ENCODE results near the gene DNAH11.

The DNAH11 gene

DNA sequence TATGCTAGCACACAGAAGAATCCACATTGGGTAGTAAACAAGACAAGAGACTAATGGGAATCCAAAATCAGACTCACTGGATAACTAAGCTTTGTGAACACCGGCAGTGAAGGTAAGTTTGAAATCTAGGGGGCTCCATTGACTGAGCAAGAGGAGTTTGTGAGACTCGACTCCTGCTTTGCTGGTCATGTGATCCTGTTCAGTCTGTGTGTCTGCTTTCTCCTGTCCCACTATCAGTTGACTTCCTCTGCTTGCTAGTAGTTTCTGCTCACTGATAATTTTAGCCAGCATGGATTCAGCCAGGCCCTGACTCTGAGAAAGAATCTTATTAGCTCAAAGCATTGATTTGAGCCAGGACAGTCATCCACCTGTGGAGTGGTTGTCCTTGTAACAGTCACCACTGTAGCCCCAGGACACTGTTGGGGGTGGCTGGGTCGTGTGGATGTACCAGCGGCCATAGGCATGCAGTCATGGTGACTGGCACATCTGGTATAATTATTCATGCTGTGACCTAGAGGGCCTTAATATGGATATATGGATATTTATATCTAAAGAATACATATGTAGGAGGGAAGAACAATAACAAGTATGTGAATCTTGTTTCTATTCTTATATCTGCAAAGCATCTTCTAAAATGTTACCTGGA, 44.4 kb downstream of the DNAH11 start:
- Histone ChIP-seq H3K27me3 (ENCODE audit: insufficient read depth, low read length) (no peaks in the 10 kb centered on the region), H3K27ac (ENCODE audit: low read depth, low read length) (no peak overlapping the region), H3K9ac (ENCODE audit: low read depth, low read length) (no peak overlapping the region), H3K9me3 (ENCODE audit: insufficient read depth, low read depth, low read length) (peaks cover 8% of the 10 kb centered on the region; the same call in 1 of the 2 replicates), H3K4me1 (ENCODE audit: insufficient read depth, low read length) (no peaks in the 10 kb centered on the region), H3K36me3 (ENCODE audit: insufficient read depth, low read length) (peaks cover 2% of the 10 kb centered on the region; the same call in 1 of the 2 replicates), H3K4me3 (ENCODE audit: low read length) (no peak overlapping the region)
- 87% methylated on average over 4 of the region's 4 CpGs for WGBS

DNA sequence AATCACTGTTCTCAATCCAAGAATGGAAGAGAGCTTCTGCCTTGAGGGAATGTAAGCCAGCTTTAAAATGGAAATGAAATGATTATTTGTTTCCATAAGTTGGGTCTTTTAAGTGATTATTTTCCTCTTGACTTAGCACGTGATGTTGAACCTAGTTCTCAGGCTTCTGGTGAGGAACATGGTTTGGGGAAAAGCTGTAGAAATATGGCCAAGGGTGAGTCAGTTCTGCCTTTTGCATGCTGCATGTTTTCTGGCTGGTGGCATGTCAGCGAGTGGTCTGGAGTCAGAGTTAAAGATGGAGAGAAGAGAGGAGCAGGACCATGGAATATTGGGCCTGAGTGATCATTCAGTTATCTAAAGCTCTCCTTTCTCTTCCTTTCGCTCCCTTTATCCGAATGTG, 54.0 kb downstream of the DNAH11 start:
- Histone ChIP-seq H3K9me3 (ENCODE audit: insufficient read depth, low read depth, low read length) (peaks cover 6% of the 10 kb centered on the region), H3K27me3 (ENCODE audit: insufficient read depth, low read length) (no peaks in the 10 kb centered on the region), H3K4me1 (ENCODE audit: insufficient read depth, low read length) (no peaks in the 10 kb centered on the region), H3K9ac (ENCODE audit: low read depth, low read length) (no peak overlapping the region), H3K27ac (ENCODE audit: low read depth, low read length) (no peak overlapping the region), H3K4me3 (ENCODE audit: low read length) (no peak overlapping the region), H3K36me3 (ENCODE audit: insufficient read depth, low read length) (no peaks in the 10 kb centered on the region)
- 89% methylated on average over 4 of the region's 4 CpGs for WGBS

DNA sequence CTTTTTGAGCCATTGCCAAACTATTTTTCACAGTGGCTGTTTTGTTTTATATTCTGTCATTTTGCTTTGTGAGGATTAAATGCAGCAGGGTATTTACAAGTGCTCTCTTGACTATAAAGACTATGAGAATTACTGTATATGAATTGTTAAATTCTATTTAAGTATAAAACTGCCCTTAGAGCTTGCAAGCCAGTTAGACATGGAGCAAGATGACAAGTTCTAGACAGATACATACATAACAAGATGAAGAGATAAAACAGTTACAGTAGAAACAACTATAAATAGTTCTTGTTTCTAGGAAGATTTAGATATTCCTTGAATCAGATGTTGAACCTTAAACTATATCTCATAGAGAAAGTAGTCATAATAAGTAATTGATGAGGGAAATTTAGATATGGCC, 60.6 kb downstream of the DNAH11 start:
- Histone ChIP-seq H3K4me1 (ENCODE audit: insufficient read depth, low read length) (no peaks in the 10 kb centered on the region), H3K27me3 (ENCODE audit: insufficient read depth, low read length) (no peaks in the 10 kb centered on the region)

DNA sequence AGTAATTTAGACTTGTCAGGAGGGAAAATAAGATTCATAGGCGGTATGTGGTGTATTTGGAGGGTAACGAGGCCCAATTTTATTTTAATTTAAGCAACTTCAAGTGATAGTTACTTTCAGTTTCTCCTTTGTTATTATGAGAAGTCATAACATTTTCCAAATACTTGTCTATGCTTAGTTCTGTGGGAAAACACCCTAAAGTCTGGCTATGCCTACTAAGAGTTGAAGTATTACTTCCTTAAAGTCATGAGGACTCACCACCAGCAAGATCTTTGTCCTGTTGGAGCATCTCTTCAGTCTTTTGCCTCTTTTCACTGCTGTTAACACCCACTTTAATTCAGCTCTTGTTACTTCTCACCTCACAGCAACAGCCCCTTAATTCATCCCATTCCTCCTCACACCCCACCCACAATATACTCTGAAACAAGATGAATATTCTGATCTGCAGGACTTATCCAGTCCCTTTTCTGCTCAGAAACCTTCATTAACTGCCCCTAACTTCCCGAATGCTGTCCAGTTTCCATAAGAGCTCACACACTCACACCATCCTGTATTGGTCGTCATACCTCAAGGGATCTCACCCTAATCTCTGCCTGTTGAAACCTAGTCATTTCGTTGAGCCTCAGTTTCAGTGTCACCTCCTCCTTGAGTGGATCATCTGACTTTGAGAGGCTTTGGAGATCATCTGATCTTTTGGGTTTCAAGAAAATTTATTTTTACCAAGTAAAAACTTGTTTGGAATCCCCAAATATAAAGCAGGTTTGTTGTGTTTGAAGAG, 61.3 kb downstream of the DNAH11 start:
- no peak overlapping the region for H3K4me3 ChIP-seq (ENCODE audit: low read length)
- no peaks in the 10 kb centered on the region for H3K27me3 ChIP-seq (ENCODE audit: insufficient read depth, low read length)
- no peak overlapping the region for H3K9ac ChIP-seq (ENCODE audit: low read depth, low read length)
- WGBS, result 92% methylated on average over 5 of the region's 5 CpGs
- no peaks in the 10 kb centered on the region for H3K4me1 ChIP-seq (ENCODE audit: insufficient read depth, low read length)
- no peak overlapping the region for H3K27ac ChIP-seq (ENCODE audit: low read depth, low read length)
- no peaks in the 10 kb centered on the region for H3K9me3 ChIP-seq (ENCODE audit: insufficient read depth, low read depth, low read length)
- no peaks in the 10 kb centered on the region for H3K36me3 ChIP-seq (ENCODE audit: insufficient read depth, low read length)

More for the DNA sequence above, 60.6 kb downstream of the DNAH11 start:
- Histone ChIP-seq H3K9me3 (ENCODE audit: insufficient read depth, low read depth, low read length) (peaks cover 6% of the 10 kb centered on the region), H3K36me3 (ENCODE audit: insufficient read depth, low read length) (no peaks in the 10 kb centered on the region), H3K27ac (ENCODE audit: low read depth, low read length) (no peak overlapping the region), H3K4me3 (ENCODE audit: low read length) (no peak overlapping the region), H3K9ac (ENCODE audit: low read depth, low read length) (no peak overlapping the region)

DNA sequence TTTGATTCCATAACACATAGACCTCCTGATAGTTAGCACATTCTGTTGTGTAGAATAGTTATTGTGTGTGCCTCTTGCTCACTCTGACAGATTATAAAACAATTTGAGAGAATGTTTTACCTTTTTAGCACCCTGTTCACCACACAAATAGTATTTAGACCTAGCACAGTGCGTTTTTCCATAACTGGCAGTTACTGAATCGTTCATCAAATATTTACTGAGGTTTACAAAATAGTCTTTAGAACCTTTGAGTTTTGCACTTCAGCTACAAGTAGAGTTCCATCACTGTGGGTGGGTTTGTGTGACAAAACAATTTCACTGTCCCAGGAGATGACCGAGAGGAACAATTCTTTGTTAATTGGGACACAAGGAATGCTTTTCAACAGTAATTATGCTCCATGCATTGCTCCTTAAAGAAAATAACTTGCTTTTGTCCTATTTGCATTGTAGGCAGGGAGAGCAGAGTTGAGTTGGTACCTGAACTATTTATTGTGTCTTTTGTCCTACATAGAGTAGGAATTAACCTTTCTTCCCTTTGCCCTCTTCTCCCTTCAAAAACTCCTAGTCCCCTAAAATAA, 62.3 kb downstream of the DNAH11 start:
- H3K36me3 ChIP-seq (ENCODE audit: insufficient read depth, low read length), result no peaks in the 10 kb centered on the region
- no peaks in the 10 kb centered on the region for H3K4me1 ChIP-seq (ENCODE audit: insufficient read depth, low read length)
- H3K27ac ChIP-seq (ENCODE audit: low read depth, low read length), result no peak overlapping the region
- no peaks in the 10 kb centered on the region for H3K27me3 ChIP-seq (ENCODE audit: insufficient read depth, low read length)
- H3K9me3 ChIP-seq (ENCODE audit: insufficient read depth, low read depth, low read length), result no peaks in the 10 kb centered on the region
- H3K4me3 ChIP-seq (ENCODE audit: low read length), result no peak overlapping the region
- WGBS, result 87% methylated on average over 3 of the region's 3 CpGs
- no peak overlapping the region for H3K9ac ChIP-seq (ENCODE audit: low read depth, low read length)

DNA sequence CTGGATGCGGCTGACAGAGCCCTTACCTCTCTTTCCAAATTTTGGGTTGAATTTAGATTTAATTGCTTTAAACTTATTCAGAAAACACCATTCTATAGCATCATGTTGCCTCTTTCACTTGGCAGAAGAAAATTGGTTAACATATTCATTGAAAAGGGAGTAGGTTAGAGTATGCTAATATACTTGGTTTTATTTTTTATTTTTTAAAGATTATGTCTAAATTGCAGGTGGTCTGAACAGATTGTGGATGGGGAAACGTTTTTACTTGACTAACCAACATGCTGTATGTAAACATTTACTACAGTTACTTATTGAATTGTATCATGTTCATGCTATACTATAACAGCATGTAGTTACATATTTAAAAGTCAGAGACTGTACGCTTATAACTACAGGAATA, 65.6 kb downstream of the DNAH11 start:
- no peak overlapping the region for H3K4me3 ChIP-seq (ENCODE audit: low read length)
- no peaks in the 10 kb centered on the region for H3K27me3 ChIP-seq (ENCODE audit: insufficient read depth, low read length)
- no peak overlapping the region for H3K9ac ChIP-seq (ENCODE audit: low read depth, low read length)
- no peak overlapping the region for H3K27ac ChIP-seq (ENCODE audit: low read depth, low read length)
- no peaks in the 10 kb centered on the region for H3K36me3 ChIP-seq (ENCODE audit: insufficient read depth, low read length)
- no peaks in the 10 kb centered on the region for H3K4me1 ChIP-seq (ENCODE audit: insufficient read depth, low read length)
- 99% methylated on average over 2 of the region's 3 CpGs for WGBS
- no peaks in the 10 kb centered on the region for H3K9me3 ChIP-seq (ENCODE audit: insufficient read depth, low read depth, low read length)

DNA sequence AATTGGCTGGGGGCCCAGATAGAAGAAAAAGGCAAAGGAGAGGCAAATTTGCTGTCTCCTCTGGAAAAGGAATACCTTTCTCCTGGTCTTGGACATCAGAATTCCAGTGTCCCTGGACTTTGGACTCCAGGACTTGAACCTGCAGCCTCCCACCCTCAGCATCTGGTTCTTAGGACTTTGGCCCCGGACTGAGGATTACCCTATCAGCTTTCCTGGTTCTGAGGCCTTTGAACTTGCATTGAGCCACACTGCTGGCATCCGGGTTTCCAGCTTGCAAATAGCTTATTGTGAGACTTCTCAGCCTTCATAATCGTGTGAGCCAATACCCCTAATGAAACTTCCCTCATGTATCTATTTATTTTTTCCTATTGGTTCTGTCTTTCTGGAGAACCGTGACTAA, 68.3 kb downstream of the DNAH11 start:
- Histone ChIP-seq H3K9ac (ENCODE audit: low read depth, low read length) (no peak overlapping the region), H3K9me3 (ENCODE audit: insufficient read depth, low read depth, low read length) (no peaks in the 10 kb centered on the region), H3K4me3 (ENCODE audit: low read length) (no peak overlapping the region), H3K36me3 (ENCODE audit: insufficient read depth, low read length) (no peaks in the 10 kb centered on the region), H3K4me1 (ENCODE audit: insufficient read depth, low read length) (no peaks in the 10 kb centered on the region), H3K27me3 (ENCODE audit: insufficient read depth, low read length) (no peaks in the 10 kb centered on the region), H3K27ac (ENCODE audit: low read depth, low read length) (no peak overlapping the region)
- WGBS, result 93% methylated on average over 4 of the region's 4 CpGs

DNA sequence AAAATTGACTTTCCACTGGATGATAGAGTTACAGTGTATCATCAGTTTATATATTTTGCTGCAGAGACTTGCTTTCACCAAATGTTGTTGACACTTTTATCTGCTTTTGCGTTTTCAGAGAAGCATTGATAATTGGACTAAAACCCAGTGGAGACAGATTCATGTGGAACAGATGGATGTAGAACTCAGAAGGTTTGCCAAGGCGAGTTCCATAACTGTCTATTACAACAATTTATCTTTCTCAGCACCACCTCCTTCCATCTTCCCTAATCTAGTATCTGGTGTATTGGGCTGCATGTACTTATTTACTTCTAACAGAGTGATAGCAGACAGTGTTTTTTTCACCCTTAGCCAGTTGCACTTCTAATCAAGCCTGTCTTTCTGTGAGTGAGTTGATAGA, 73.3 kb downstream of the DNAH11 start:
- Histone ChIP-seq H3K4me3 (ENCODE audit: low read length) (no peak overlapping the region), H3K27me3 (ENCODE audit: insufficient read depth, low read length) (no peaks in the 10 kb centered on the region), H3K27ac (ENCODE audit: low read depth, low read length) (no peak overlapping the region), H3K36me3 (ENCODE audit: insufficient read depth, low read length) (no peaks in the 10 kb centered on the region), H3K4me1 (ENCODE audit: insufficient read depth, low read length) (0 out of 2 replicates have a peak, but pooled peaks cover 6% of the 10 kb centered on the region), H3K9me3 (ENCODE audit: insufficient read depth, low read depth, low read length) (no peaks in the 10 kb centered on the region), H3K9ac (ENCODE audit: low read depth, low read length) (no peak overlapping the region)
- 89% methylated on average over 1 of the region's 2 CpGs for WGBS

DNA sequence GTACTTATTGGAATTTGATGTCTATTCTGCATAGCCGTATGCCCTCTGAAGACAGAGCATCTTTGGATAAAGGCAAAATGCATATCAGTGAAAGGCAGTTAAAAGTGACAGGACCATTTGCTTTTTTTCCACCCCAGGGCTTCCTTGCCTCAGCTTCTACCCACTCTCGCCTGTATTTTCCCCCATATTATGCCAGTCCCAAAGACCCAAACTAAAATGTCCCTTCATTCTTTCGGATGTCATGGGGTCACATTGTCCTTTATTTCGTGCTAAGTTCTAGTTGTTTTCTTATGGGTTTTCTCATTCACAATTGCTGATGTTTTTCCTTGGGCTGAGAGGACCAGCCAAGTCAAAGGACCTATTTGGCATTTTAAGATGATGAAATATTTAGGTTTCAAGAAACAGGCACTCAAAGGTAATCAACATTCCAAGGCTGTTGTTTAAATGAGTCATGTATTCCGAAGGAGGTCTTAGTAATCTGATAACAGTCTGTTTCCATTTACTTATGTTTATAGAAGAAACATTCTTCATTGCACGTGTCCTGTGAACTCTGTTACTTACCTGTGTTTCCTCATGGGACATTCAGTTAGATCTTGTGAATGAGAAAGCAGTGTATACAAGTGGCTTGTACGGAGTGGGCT, 74.1 kb downstream of the DNAH11 start:
- Histone ChIP-seq H3K27ac (ENCODE audit: low read depth, low read length) (no peak overlapping the region), H3K27me3 (ENCODE audit: insufficient read depth, low read length) (no peaks in the 10 kb centered on the region), H3K4me1 (ENCODE audit: insufficient read depth, low read length) (0 out of 2 replicates have a peak, but pooled peaks cover 6% of the 10 kb centered on the region), H3K9me3 (ENCODE audit: insufficient read depth, low read depth, low read length) (no peaks in the 10 kb centered on the region), H3K36me3 (ENCODE audit: insufficient read depth, low read length) (no peaks in the 10 kb centered on the region), H3K9ac (ENCODE audit: low read depth, low read length) (no peak overlapping the region), H3K4me3 (ENCODE audit: low read length) (no peak overlapping the region)
- 85% methylated on average over 7 of the region's 7 CpGs for WGBS

DNA sequence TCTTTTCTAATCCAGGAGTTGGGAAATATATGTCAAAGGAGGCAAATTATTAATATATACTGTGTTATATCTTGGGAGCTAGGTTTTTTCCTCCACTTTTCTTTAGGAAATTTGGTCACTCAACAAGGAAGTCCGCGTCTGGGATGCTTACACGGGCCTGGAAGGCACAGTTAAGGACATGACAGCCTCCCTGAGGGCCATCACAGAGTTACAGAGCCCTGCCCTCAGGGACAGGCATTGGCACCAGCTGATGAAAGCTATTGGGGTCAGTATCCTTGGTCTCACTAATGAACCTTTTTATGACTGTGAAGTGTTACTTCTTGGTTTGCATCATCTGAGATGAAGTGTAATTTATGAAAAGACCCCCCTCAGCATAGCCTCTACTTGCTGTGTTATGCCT, 74.7 kb downstream of the DNAH11 start:
- 93% methylated on average over 3 of the region's 3 CpGs for WGBS
- H3K36me3 ChIP-seq (ENCODE audit: insufficient read depth, low read length), result no peaks in the 10 kb centered on the region
- no peaks in the 10 kb centered on the region for H3K27me3 ChIP-seq (ENCODE audit: insufficient read depth, low read length)
- H3K4me1 ChIP-seq (ENCODE audit: insufficient read depth, low read length), result 0 out of 2 replicates have a peak, but pooled peaks cover 6% of the 10 kb centered on the region
- H3K27ac ChIP-seq (ENCODE audit: low read depth, low read length), result no peak overlapping the region
- H3K4me3 ChIP-seq (ENCODE audit: low read length), result no peak overlapping the region
- H3K9ac ChIP-seq (ENCODE audit: low read depth, low read length), result no peak overlapping the region
- H3K9me3 ChIP-seq (ENCODE audit: insufficient read depth, low read depth, low read length), result no peaks in the 10 kb centered on the region

DNA sequence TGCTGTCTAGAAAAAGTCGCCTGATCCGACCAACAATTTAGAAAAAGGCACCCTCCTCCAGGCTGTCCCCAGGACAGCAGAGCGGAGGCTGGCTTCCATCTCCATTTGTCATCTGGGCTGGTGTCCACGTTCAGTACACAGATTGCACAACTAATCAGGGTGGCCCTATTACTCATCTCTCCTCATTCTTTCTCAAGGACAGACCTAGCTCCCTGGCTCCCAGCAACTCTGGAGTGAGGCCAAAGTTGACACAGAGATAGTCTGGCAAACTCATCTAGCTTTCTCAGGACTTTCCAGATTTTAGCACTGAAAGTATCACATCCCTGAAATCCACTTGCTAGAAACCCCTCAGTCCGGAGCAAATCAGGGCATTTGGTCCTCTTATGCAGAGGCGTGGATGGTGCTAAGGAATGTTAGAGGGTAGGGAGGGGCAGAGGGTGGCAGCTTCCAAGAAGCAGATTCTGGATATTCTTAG, 75.1 kb downstream of the DNAH11 start:
- no peaks in the 10 kb centered on the region for H3K9me3 ChIP-seq (ENCODE audit: insufficient read depth, low read depth, low read length)
- no peaks in the 10 kb centered on the region for H3K27me3 ChIP-seq (ENCODE audit: insufficient read depth, low read length)
- no peak overlapping the region for H3K4me3 ChIP-seq (ENCODE audit: low read length)
- 94% methylated on average over 6 of the region's 6 CpGs for WGBS
- no peaks in the 10 kb centered on the region for H3K36me3 ChIP-seq (ENCODE audit: insufficient read depth, low read length)
- no peak overlapping the region for H3K9ac ChIP-seq (ENCODE audit: low read depth, low read length)
- H3K4me1 ChIP-seq (ENCODE audit: insufficient read depth, low read length), result 0 out of 2 replicates have a peak, but pooled peaks cover 6% of the 10 kb centered on the region
- no peak overlapping the region for H3K27ac ChIP-seq (ENCODE audit: low read depth, low read length)
